HuH-7 (cell line): ENCODE data around the gene CNOT4.
A peak's percentile ranks its signal among the peaks of the same experiment; 100 is the strongest.

Experiments
- DNase-seq: peaks from one replicate; pipeline ENCODE4 v3.0.0; 2011; ENCODE audit warnings: low spot score

CNOT4 gene, protein sequence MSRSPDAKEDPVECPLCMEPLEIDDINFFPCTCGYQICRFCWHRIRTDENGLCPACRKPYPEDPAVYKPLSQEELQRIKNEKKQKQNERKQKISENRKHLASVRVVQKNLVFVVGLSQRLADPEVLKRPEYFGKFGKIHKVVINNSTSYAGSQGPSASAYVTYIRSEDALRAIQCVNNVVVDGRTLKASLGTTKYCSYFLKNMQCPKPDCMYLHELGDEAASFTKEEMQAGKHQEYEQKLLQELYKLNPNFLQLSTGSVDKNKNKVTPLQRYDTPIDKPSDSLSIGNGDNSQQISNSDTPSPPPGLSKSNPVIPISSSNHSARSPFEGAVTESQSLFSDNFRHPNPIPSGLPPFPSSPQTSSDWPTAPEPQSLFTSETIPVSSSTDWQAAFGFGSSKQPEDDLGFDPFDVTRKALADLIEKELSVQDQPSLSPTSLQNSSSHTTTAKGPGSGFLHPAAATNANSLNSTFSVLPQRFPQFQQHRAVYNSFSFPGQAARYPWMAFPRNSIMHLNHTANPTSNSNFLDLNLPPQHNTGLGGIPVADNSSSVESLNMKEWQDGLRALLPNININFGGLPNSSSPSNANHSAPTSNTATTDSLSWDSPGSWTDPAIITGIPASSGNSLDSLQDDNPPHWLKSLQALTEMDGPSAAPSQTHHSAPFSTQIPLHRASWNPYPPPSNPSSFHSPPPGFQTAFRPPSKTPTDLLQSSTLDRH

DNA sequence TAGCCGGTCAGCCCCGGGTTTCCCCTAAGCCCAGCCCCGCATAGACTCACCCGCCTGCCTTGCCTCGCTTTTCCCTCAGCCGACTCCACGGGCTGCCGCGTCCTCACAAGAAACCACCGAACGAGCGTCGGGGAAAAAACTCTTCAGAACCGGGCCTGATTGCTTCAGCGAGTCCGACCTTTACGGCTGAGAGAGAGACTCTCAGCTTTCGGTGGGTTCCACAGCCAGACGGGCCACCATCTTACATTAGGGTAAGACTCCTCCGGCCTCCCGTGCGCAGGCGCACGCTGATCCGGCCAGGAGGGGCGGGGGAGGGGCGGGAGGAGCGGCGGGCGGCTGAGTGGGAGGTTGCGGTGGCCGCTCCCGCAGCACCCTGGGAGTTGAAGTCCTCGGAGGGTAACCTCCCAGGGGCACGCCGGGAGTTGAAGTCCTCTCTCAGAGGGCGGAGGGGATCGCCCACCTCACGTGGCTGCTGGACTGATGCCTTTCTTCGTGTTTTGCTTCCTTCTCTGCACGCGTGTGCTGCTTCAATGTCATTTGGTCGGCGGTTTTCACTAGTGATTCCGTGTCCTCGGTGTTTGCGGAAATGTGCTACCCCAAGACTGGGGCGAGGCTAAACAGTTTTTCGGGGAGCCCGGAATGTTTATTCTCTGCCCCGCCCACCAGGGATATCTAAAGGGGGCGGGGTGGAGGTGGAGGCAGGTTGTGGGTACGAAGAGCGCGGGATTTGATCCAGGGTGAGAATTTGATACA is at the start of gene CNOT4:
Gene CNOT4 (minus strand): TSS at position 264 of the 753 bp plus-strand sequence. CDS start 71,771 bp downstream, outside the sequence.
- DNase-seq: peak; percentile 85

DNA sequence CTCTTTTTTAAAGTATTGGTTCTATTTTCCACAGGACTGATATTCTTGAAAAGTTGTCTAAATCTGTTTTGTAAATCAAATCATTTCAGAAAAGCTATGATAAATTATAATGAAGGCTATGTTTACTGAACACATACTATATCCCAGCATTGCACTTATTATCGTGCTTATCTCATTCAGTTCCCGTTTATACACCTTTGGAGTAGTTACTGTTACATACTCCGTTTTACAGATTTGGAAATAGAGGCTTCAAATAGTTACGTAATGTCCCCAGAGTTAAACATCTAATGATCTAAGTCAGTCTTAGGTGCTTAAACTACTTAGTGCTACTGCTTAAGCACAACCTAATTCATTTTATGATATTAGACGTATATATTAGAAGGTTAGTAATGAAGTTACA is 49.0 kb upstream of the CNOT4 start:
- no peak for DNase-seq

DNA sequence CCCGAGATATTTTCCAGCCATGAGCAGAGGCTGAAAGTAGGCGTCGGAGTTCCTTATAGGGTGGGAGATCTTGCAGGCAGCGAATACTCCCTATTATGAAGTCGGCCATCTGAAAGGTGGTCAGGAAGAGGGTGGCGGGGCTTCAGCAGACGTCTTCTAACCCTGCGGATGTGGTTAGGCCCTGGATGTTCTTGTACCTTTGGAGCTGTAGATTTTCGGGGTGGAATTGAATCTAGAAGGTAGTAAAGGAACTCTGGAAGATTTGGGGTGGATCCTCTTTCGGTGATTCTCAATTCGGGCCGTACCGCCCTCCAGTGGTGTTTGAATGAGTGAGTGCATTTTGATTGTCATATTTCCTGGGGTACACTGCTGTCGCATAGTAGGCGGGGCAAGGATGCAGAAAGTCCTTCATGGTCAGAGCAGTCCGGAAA is 48.5 kb upstream of the CNOT4 start:
- DNase-seq: peak; percentile 40

DNA sequence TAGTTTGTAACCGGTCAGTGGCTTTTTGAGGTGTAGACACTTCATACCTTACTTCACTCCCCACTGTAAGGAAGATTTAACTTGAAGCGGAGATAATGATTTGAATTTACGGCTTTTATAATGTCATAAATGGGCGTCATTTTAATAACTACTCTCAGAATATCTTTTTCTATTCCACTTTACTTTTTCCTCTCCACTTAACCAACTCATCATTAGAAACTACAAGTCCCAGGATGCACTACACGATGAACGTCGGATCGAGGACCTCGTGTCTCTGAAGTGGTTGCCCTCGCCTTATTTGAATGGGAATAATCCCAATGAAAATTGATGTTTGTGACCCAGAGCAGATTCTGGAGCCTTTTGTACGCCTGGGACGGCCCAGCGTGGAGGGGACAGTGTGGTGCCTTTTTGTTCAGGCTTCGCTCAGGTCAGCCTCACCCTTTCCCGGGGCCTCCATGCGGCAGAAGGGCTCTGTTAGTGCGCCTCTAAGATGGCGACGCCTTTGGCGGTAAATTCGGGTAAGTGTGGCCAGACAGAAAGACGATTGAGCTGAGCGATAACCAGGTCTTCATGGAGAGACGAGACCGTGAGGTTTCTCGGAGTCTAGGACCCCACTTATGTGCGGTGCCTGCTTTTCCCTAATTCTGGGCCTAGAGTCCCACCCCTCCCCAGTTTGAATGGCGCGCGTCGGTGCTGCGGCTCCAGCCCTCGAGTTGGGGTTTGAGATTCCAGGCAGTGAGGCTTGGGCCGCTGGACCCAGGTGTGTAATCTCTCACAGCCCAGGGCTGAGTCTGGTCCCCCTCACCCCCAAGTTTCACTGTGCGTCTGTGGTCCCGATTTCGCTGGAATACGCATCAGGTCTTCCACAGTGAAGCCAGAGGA is 47.8 kb upstream of the CNOT4 start, which contains the start of gene NUP205:
Gene NUP205 (plus strand): TSS at position 463 of the 882 bp plus-strand sequence. CDS start 28 bp downstream, at position 491.
- DNase-seq: peak; percentile 73

DNA sequence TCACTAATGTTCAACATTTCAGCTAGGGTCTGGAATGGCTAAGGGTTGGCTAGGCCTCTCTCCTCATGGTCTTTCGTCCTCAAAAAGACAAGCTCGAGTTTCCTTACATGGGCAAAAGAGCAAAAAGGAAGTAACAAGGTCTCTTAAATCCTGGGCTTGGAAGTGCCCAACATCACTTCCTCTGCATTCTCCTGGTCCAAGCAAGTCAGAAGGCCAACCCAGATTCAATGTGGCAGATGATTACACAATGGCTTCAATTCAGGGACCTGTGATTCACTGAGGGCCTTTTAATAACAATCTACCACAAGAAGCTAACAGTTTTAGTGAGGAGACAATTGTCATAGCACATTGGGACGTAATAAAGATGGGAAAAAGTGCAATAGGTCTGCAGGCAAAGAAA is 43.4 kb upstream of the CNOT4 start:
- DNase-seq: no peak

DNA sequence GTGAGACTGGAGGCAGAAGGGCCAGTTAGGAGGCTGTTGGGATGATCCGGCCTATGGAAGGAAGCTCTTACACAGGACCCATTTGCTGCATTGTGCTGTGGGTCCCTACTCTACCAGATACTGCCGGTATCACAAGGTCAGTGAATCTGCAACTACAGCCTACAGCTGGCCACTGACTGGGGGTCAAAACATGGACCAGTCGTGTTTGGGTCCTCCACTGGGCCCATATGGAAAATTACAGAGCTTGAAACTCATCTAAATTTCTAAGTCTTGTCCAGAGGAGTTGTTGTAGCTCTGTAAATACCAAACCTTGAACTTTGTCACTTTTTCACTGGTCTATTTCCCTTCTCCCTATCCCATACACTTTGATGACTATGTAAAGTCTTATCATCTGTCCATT is 42.2 kb upstream of the CNOT4 start:
- DNase-seq: no peak

DNA sequence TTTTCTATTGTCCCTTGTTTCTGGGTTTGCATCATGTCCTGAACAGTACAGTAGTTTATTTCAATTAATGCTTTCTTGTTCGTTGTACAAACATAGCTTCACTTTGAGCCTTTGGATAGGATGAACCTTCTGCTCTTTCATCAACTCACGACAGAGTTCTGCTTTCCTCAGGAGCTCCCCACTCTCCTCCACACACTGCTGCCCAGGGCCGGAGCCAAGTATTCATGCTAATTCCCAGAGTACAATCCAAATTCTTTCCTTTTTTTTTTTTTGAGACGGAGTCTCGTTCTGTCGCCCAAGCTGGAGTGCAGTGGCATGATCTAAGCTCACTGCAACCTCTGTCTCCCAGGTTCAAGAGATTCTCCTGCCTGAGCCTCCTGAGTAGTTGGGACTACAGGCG is 40.3 kb upstream of the CNOT4 start:
- no peak for DNase-seq

DNA sequence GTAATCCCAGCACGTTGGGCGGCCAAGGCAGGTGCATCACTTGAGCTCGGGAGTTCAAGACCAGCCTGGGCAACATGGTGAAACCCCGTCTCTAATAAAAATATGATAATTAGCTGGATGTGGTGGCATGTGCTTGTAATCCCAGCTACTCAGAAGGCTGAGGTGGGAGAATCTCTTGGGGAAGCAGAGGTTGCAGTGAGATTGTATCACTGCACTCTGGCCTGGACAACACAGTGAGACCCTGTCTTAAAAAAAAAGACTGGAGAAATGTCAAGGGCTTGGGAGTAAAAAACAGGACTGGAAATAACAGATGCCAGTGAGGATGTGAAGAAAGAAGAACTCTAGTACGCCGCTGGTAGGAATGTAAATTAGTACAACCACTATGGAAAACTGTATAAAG is 31.1 kb upstream of the CNOT4 start:
- DNase-seq: no peak

DNA sequence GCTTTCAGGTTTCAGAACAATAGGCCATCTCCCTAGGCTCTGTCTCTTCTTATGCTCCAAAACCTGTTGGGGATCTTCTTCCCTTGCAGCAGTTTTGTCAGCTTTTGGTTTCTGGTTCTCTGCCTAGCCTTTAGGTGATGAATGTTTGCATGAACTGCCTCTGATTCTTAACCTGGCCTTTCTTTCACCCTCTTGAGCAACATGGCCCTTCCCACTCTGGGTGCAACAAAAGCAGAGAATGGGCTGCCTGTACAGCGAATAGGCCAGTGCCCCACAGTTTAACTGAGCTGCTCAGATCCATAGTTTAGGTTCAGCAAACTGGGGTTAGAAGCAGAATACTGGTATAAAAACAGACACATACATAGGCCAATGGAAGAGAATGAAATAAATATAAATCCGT is 29.7 kb upstream of the CNOT4 start:
- no peak for DNase-seq

DNA sequence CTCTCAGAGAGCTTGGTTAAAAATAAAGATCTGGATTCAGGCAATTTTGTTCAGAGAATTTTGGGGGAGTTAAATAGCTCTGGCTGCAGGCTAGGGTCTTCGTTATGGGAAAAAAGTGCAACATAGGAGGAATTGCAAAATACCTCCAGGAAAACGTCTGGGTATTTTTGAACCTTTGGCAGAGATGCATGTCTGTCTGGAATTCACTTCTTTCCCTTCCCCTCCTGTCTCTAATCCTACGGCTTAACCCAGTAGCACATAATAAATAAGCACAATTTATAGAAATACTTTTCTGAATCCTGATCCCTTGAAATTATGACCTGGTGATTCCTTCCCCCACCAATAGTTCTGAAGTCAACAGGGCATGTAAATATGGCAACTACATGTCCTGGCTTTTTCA is 28.5 kb upstream of the CNOT4 start:
- DNase-seq: no peak

DNA sequence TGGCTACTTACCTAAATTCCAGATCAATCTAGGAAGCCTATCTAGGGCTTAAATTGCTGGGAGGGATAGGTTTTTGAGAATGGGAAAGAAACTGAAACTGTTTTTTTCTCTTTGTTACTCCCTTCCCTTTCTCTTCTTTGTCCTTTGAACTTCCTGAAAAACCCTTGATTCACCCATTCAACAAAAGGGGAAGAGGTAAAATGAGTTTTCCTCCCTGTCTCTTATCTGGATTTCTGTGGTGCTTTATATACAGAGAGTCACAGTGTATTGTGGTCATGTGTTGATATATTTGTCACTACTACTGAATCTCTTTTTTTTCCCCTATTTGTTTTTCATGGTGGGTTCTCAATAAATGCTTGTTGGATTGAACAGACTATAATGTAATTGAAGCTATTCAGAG is 28.0 kb upstream of the CNOT4 start:
- DNase-seq: no peak

DNA sequence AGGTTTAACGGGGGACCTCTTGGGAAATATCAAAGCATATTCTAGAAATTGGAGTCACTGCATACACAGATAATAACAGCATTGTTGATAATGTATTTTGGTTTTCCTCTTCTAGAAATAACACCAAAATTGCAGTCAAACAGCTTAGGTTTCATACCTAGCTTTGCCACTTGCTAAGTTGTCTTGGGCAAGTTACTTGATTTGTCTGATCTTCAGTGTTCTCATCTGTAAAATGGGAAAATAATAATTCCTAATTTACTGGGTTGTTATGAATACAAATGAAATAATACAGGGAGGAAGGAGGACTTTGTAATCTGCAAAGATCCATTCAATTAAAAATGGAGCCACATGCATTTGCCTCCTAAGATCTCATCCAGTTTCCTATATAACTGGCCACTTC is 27.6 kb upstream of the CNOT4 start:
- no peak for DNase-seq

DNA sequence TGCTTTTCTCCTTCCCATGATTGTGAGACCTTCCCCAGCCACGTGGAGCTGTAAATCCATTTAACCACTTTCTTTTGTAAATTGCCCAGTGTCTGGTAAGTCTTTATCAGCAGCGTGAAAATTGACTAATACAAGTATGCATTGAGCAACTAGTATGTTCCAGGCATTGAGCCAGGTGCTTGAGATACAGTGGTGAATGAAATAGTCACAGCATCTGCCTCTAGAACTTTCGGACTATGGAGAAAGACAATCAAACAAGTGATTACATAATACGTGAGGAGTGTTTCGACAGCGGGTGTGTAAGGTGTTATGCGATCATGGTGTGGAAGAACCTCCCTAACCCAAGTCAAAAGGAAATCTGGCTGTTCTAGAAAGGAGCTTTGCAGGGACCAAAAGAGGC is 26.2 kb upstream of the CNOT4 start:
- peak; percentile 17 for DNase-seq

DNA sequence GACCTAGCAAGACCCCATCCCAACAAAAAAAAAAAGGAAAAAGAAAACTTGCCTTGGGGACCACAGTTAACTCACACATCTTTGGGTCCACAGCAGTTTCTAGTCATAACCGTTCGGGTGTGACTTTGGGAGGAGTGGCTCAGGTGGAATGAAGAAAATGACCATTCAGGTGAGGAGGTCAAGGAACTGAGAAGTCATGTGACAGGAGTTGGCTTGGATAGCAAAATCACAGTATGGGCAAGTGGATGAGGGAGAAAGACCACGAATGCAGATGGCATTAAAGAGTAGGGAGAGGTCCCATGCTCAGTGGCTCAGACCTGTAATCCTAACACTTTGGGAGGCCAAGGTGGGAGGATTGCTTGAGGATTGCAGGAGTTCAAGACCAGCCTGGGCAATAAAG is 17.1 kb upstream of the CNOT4 start:
- no peak for DNase-seq

DNA sequence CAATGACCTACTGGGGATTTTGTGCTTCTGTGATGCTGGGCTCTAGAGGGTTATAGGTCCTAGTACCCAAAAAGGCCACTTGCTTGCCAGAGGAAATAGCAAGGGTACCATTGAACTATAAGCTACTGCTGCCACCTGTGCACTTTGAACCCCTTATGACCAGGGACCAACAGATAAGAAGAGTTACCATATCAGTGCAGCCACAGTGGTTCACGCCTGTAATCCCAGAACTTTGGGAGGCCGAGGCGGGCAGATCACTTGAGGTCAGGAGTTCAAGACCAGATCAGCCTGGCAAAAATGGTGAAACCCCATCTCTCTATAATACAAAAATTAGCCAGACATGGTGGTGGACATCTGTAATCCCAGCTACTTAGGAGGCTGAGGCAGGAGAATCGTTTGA is 15.5 kb upstream of the CNOT4 start:
- DNase-seq: no peak

DNA sequence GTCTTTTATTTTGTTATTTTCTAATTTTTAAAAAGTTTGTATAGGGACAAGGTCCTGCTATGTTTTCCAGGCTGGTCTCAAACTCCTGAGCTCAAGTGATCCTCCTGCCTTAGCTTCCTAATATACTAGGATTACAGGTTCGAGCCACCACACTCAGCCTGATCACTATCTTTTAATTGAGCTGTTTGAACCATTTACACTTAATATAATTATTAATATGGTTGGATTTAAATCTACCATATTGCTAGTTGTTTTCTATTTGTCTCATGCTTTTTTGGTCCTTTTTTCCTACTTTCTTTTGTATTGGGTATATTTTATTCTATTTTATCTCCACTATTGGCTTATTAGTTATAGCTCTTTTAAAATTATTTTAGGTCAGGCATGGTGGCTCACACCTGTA is 13.2 kb upstream of the CNOT4 start:
- DNase-seq: no peak

DNA sequence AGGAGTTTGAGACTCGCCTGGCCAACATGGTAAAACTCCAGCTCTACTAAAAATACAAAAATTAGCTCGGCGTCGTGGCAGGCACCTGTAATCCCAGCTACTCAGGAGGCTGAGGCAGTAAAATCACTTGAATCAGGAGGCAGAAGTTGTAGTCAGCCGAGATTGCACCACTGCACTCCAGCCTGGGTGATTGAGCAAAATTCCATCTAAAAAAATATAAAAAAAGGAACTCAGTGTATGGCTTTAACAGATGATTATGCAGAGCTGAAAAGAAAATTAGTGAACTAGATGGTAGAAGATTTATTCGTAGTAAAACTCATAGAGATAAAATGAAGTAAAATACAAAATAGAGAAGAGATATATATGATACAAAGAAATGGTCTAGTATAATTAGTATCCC is 12.6 kb upstream of the CNOT4 start:
- DNase-seq: no peak

DNA sequence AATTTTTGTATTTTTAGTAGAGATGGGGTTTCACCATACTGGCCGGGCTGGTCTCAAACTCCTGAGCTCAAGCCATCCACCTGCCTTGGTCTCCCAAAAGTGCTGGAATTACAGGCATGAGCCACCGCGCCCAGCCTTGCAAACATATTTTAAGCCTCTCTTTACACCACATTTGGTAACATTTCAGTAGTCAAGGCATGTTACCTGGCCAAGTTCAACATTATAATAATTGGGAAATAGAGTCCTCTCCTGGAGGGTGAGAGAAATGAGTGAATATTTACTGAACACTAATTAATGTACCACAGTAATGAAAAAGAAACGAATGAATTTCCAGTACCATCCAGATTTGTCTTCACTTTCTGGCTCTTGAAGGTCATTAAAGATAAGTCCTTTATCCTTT is 10.0 kb upstream of the CNOT4 start:
- no peak for DNase-seq

DNA sequence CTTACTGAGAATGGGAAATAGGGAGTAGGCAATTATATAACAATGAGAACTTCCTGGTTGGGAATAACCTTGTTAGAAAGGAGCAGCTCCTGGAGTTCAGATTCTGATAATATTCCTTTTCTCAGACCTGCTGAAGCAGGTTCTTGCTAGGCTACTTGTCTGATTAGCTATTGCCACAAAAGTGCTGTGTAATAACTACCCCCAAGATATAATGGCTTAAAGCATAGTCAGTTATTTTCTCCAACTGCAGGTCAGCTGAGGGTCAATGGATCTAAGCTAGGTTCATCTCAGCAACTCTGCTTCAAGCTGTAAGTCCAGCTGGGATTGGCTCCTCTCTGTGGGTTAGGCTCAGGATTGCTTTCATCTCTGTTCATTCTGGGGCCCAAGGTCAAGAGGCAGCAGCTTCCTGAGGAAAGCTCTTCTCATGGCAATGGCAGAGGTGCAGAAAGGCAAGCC is 9.4 kb upstream of the CNOT4 start:
- no peak for DNase-seq

DNA sequence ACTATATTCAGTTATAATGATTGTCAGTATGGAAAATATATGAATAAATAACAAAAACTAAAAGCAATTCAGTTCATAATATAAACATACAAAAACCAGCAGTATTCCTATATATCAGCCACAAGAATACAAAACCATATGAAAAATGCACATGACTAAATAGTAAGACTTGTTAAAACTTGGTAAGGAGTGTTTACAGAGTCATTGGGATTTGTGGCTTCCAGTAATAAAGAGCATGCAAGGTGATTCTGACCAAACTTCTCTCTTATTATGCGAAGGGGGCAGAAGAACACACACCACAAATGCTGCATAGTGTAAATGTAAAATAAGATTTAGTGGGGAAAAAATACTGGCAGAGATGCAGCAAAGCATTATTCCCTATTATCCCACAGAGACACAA is 8.8 kb upstream of the CNOT4 start:
- no peak for DNase-seq

DNA sequence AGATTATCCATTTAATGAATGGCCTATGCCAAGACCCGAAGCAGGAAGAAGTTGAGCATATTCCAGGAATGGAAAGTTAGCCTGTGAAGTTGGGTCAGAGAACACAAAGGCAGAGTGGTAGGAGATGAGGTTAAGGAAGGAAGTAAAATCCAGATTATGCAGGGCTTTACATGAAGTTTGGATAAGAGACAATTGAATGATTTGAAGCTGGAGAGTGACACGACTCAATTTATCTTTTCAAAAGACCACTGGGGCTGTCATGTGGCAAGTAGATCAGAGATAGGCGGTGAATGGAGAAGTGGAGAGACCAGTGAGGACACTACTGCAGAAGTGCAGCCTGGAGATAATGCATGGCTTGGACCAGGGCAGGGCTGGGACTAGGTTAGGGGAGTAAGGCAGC is 7.2 kb upstream of the CNOT4 start:
- no peak for DNase-seq

DNA sequence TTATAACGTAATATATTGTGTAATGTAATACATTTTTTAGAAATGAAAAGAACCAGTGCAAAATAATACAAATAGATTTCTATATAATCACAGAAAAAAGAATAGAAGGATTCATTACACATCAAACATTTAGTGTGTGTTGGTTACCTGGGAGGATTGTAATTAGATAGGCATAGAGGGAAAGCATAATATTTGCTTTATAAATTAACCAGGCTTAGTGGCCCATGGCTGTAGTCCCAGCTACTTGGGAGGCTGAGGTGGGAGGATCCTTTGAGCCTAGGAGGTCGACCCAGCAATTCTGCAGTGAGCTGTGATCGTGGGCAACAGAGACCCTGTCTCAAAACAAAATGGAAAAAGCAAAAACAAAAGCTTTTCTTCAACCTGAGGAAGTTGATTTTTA is 5.0 kb upstream of the CNOT4 start:
- DNase-seq: no peak
